ENCODE measurements around the gene CHMP5. TPM values are rescaled to one million over a fixed set of nuclear protein-coding genes. Genes with fewer than 3 reads are reported as not detected.

The CHMP5 gene
- total and polyA plus RNA-seq, 8 donors, result 9.8 to 164 (median 64.3) TPM

DNA sequence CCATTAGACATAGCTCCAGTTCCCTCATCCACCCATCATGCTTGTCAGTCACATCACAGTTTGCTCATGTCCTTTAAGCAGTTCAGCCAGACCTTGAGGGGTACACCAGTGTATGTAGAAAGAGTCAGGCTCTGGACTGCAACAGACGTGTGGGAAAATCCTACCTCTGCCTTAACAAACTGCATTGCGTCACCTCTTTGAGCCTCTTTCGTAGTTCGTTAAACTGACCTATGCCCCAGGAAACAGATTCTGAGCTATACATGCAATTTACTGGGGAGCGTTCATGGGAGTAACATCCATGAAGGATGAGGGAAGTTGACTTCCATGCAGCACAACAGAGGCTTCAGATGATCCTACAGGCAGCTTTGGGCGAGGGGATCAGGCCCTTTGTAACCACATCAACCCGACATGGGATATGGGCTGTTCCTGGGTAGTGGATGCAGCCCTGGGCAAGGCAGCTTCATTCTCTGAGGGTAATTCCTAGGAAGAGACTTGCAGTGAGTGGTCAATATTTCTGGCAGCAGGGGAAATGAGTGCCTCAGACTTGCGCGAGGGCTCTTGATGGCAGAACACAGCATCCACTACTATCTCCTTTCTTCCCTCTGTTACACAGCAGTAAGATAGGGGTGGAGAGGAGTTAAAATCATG is 20.6 kb upstream of the CHMP5 start:
- 79 to 88% (median 83%) methylated on average over 9 of the region's 9 CpGs for WGBS, 5 donors
- Histone ChIP-seq H3K4me1 (peaks cover 0 to 10% (median 7%) of the 10 kb centered on the region in 4 donors), H3K9me3 (no peaks in the 10 kb centered on the region), H3K27me3 (no peaks in the 10 kb centered on the region), H3K27ac (no peak overlapping the region), H3K36me3 (peaks cover 0 to 15% (median 12%) of the 10 kb centered on the region in 4 donors), H3K4me3 (no peak overlapping the region)
- no peak for DNase-seq
- TF ChIP-seq EP300 (IDR thresholded peaks at IDR 0.05), result no peak
- TF ChIP-seq POLR2A (IDR thresholded peaks at IDR 0.05), result no peak
- TF ChIP-seq POLR2AphosphoS5 (IDR thresholded peaks at IDR 0.05), result no peak
- TF ChIP-seq, protein P1, sequence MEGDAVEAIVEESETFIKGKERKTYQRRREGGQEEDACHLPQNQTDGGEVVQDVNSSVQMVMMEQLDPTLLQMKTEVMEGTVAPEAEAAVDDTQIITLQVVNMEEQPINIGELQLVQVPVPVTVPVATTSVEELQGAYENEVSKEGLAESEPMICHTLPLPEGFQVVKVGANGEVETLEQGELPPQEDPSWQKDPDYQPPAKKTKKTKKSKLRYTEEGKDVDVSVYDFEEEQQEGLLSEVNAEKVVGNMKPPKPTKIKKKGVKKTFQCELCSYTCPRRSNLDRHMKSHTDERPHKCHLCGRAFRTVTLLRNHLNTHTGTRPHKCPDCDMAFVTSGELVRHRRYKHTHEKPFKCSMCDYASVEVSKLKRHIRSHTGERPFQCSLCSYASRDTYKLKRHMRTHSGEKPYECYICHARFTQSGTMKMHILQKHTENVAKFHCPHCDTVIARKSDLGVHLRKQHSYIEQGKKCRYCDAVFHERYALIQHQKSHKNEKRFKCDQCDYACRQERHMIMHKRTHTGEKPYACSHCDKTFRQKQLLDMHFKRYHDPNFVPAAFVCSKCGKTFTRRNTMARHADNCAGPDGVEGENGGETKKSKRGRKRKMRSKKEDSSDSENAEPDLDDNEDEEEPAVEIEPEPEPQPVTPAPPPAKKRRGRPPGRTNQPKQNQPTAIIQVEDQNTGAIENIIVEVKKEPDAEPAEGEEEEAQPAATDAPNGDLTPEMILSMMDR (IDR thresholded peaks at IDR 0.05), result no peak
- intact Hi-C loops (cut with DNase I; ENCODE audit: low total_unique reads), result no loop called here

DNA sequence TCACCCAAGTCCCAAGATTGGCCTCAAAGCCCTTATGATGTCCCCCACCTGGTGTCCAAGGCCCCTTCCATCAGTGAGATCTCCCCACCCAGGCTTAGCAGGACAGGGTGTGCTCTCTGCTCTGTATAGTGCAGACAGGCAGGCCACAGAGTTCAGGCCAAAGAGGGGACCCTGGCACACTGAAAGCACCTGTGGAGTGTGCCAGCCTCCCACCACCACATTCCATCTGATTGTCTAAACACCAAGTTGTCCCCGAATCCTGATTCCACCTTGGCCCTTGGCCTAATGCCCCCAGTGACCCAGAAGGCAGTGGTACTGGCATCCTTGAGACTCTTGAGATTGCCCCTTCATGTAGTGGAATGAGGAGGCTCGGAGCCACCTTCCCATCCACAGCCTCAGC is 19.5 kb upstream of the CHMP5 start:
- Histone ChIP-seq H3K9me3 (no peaks in the 10 kb centered on the region), H3K27me3 (no peaks in the 10 kb centered on the region), H3K27ac (no peak overlapping the region), H3K4me1 (peaks cover 0 to 1% (median 0%) of the 10 kb centered on the region in 4 donors), H3K4me3 (no peak overlapping the region), H3K36me3 (peaks cover 0 to 25% (median 20%) of the 10 kb centered on the region in 4 donors)
- TF ChIP-seq POLR2AphosphoS5 (IDR thresholded peaks at IDR 0.05) (no peak), POLR2A (IDR thresholded peaks at IDR 0.05) (no peak), EP300 (IDR thresholded peaks at IDR 0.05) (no peak)
- TF ChIP-seq, protein P1 (IDR thresholded peaks at IDR 0.05), result no peak
- 87 to 96% (median 92%) methylated on average over 2 of the region's 2 CpGs for WGBS, 5 donors
- DNase-seq, result peak in 1 of 2 donors; percentile 22
- intact Hi-C loops (cut with DNase I; ENCODE audit: low total_unique reads), result no loop called here

DNA sequence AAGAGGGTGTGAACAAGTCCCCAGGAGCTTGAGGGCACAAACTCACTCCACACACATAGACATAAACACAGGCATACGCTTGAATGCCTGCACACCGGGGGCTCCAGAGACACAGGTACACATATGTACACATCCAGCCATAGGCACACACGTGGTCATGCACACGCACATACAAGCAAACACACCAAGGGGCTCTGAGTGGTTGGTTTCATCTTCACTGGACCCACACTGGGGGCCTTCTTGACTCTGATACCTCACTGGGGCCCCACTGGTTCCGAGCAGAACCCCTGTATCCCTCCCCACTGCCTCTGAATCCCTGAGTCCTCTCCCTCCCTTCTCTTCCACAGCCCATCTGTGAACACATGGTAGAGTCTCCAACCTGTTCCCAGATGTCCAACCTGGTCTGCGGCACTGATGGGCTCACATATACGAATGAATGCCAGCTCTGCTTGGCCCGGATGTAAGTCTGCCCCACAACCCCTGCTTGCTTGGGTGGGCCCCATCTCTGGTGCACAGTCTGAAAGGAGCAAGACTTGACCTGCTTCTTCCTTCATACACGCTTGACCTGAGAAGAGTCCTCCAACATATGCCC is 18.5 kb upstream of the CHMP5 start:
- peak in 1 of 2 donors; percentile 19 for DNase-seq
- no peaks in the 10 kb centered on the region for H3K9me3 ChIP-seq
- TF ChIP-seq POLR2A (IDR thresholded peaks at IDR 0.05) (no peak), EP300 (IDR thresholded peaks at IDR 0.05) (no peak), POLR2AphosphoS5 (IDR thresholded peaks at IDR 0.05) (no peak)
- TF ChIP-seq, protein P1 (IDR thresholded peaks at IDR 0.05), result no peak
- H3K4me3 ChIP-seq, result no peak overlapping the region
- peaks cover 3 to 36% (median 30%) of the 10 kb centered on the region in 4 donors for H3K36me3 ChIP-seq
- H3K27me3 ChIP-seq, result no peaks in the 10 kb centered on the region
- 90 to 93% (median 91%) methylated on average over 8 to 9 of the region's 9 CpGs for WGBS, 5 donors
- intact Hi-C loops (cut with DNase I; ENCODE audit: low total_unique reads), result no loop called here
- no peak overlapping the region for H3K27ac ChIP-seq
- no peaks in the 10 kb centered on the region for H3K4me1 ChIP-seq

DNA sequence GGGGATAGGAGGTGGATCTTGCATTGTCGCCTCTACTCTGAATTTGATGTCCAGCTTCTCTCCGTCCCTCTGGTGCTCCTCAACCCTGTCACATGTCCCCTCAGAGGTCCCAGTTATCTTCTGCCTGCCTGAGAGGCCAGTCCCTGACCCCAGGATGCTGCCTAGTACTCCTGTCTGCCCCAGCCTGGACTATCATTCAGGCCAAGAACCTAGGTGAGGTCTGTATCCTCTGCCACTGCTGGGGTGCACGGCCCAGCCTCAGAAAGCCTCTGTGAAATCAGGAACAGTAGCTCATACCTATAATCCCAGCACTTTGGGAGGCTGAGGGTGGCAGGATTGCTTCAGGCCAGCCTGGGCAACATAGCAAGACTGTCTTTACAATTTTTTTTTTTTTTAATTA is 16.2 kb upstream of the CHMP5 start:
- Histone ChIP-seq H3K9me3 (no peaks in the 10 kb centered on the region), H3K27ac (no peak overlapping the region), H3K36me3 (peaks cover 18 to 58% (median 52%) of the 10 kb centered on the region in 4 donors), H3K4me1 (no peaks in the 10 kb centered on the region), H3K27me3 (no peaks in the 10 kb centered on the region), H3K4me3 (no peak overlapping the region)
- peak in 1 of 2 donors; percentile 11 for DNase-seq
- intact Hi-C loops (cut with DNase I; ENCODE audit: low total_unique reads), result no loop called here
- no peak for TF ChIP-seq POLR2AphosphoS5 (IDR thresholded peaks at IDR 0.05)
- TF ChIP-seq POLR2A (IDR thresholded peaks at IDR 0.05), result no peak
- no peak for TF ChIP-seq EP300 (IDR thresholded peaks at IDR 0.05)
- TF ChIP-seq, protein P1 (IDR thresholded peaks at IDR 0.05), result no peak
- WGBS, 5 donors, result 87 to 97% (median 93%) methylated on average over 3 of the region's 3 CpGs
